Suprapubic skin (tissue), 4 donors: ENCODE results near the gene IRX5. TPM values are rescaled to one million over a fixed set of nuclear protein-coding genes. Genes with fewer than 3 reads are reported as not detected.

Experiments
- DNase-seq, 2 donors: peaks; one replicate each; pipeline ENCODE4 v3.0.0-alpha.2; 2019; ENCODE audit warnings: low spot score in 2 of 2
- H3K27ac ChIP-seq: fragments of 200-600 bp; sonication (generic); one replicate; pipeline ENCODE4 v1.5.1; 2019
- H3K27me3 ChIP-seq: fragments of 200-600 bp; sonication (generic); one replicate; pipeline ENCODE4 v1.5.1; 2019
- H3K36me3 ChIP-seq: fragments of 200-600 bp; sonication (generic); one replicate; pipeline ENCODE4 v1.5.1; 2019
- H3K4me1 ChIP-seq: fragments of 200-600 bp; sonication (generic); one replicate; pipeline ENCODE4 v1.5.1; 2019
- H3K4me3 ChIP-seq: fragments of 200-600 bp; sonication (generic); one replicate; pipeline ENCODE4 v1.5.1; 2019; ENCODE audit warnings: mild to moderate bottlenecking
- H3K9me3 ChIP-seq: fragments of 200-600 bp; sonication (generic); one replicate; pipeline ENCODE4 v1.5.1; 2019
- CTCF ChIP-seq, 2 donors: fragments of 200-600 bp in 1 of 2; fragments of 450-650 bp in 1 of 2; sonication (generic) in 1 of 2; IDR thresholded peaks; one replicate each; pipeline ENCODE4 v1.5.1; 2016 to 2019; ENCODE audit warnings: antibody characterized with exemption in 2 of 2, mild to moderate bottlenecking in 1 of 2, moderate library complexity in 1 of 2
- EP300 ChIP-seq: sonication (generic); formaldehyde crosslinking; IDR thresholded peaks from one replicate; pipeline ENCODE4 v1.6.1; 2017; ENCODE audit warnings: antibody characterized with exemption
- POLR2A ChIP-seq, 2 donors: fragments of 450-650 bp; IDR thresholded peaks; one replicate each; pipeline ENCODE4 v1.6.1; 2017; ENCODE audit warnings: antibody characterized with exemption in 2 of 2, mild to moderate bottlenecking in 2 of 2, moderate library complexity in 2 of 2
- POLR2AphosphoS5 ChIP-seq, 3 donors: sonication (generic); formaldehyde crosslinking; IDR thresholded peaks; one replicate each; pipeline ENCODE4 v1.6.1; 2017; ENCODE audit warnings: antibody characterized with exemption in 3 of 3
- WGBS: methylation state at CpG from one replicate; pipeline ENCODE4 v1.1.5; 2018; 5-methylcytosine and 5-hydroxymethylcytosine counted together
- total RNA-seq, 4 donors: library from RNA; depleted of rRNA; stranded (reverse); fragments of >200 nt; gene quantifications; one replicate each; pipeline ENCODE4 v1.1.0, GENCODE V29; 2016

The IRX5 gene
- total RNA-seq, 4 donors from 2014 or later = 41.3 to 64.8 (median 51.6) TPM

DNA sequence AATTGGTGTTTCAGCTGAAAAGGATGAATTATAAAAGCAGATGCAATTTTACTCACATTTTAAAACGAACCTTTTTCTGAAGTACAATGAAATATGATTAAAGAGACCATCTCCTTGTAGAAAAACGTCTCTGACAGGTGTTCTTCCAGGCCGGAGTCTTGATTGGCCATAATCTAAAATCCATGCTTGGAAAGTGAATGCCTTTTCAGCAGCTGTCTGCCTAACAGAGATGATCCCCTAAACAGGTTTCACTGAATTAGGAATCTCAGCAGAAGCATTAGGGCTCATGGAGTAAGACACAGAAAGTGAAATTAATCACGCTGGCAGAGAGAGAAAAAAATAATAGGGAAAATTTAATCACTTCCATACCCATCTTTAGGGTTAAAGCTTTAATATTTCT is 39.3 kb upstream of the IRX5 start:
- TF ChIP-seq CTCF (IDR thresholded peaks at IDR 0.05) (no peak), POLR2AphosphoS5 (IDR thresholded peaks at IDR 0.05) (no peak), POLR2A (IDR thresholded peaks at IDR 0.05) (no peak), EP300 (no peak)
- H3K27me3 ChIP-seq = no peaks in the 10 kb centered on the region
- DNase-seq = no peak
- whole genome bisulfite sequencing = 76% methylated on average over 4 of the region's 4 CpGs
- no peaks in the 10 kb centered on the region for H3K36me3 ChIP-seq
- H3K9me3 ChIP-seq = no peaks in the 10 kb centered on the region
- H3K4me3 ChIP-seq = no peak overlapping the region
- no peak overlapping the region for H3K27ac ChIP-seq
- no peaks in the 10 kb centered on the region for H3K4me1 ChIP-seq

- Histone ChIP-seq H3K4me3 (no peak overlapping the region), H3K27ac (no peak overlapping the region), H3K36me3 (no peaks in the 10 kb centered on the region), H3K9me3 (no peaks in the 10 kb centered on the region), H3K4me1 (no peaks in the 10 kb centered on the region), H3K27me3 (no peaks in the 10 kb centered on the region)
- DNase-seq = no peak
- TF ChIP-seq CTCF (IDR thresholded peaks at IDR 0.05) (no peak), POLR2A (IDR thresholded peaks at IDR 0.05) (no peak), EP300 (no peak), POLR2AphosphoS5 (IDR thresholded peaks at IDR 0.05) (no peak)
- WGBS = 93% methylated on average over 6 of the region's 6 CpGs
Measured at GRCh38 chr16:54892981-54893380, 37.7 kb upstream of the IRX5 start.

DNA sequence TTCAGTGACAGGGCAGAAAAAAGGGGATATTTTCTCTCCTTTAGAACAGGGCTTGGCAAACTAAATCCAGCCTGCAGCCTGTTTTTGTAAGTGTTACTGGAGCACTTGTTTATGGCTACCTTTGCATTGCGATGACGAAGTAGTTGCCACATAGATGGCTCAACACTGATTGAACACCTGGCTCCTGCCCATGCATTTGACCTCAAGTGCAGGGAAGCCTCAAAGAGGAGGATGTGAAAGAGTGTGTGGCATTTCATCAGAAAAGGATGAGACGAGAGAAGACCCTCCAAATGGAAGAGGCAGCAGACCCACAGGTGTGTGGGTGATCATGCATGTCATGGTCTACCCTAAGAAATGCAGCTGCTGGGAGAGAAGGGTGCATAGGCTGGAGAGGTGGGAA is 32.7 kb upstream of the IRX5 start:
- no peak overlapping the region for H3K27ac ChIP-seq
- no peaks in the 10 kb centered on the region for H3K36me3 ChIP-seq
- 83% methylated on average over 3 of the region's 3 CpGs for WGBS
- no peaks in the 10 kb centered on the region for H3K27me3 ChIP-seq
- H3K4me3 ChIP-seq = no peak overlapping the region
- peaks cover 2% of the 10 kb centered on the region for H3K9me3 ChIP-seq
- no peak for DNase-seq
- TF ChIP-seq EP300 (no peak), CTCF (IDR thresholded peaks at IDR 0.05) (no peak), POLR2A (IDR thresholded peaks at IDR 0.05) (no peak), POLR2AphosphoS5 (IDR thresholded peaks at IDR 0.05) (no peak)
- no peaks in the 10 kb centered on the region for H3K4me1 ChIP-seq

GRCh38 chr16:54901606-54902005 is 29.1 kb upstream of the IRX5 start:
- Histone ChIP-seq H3K27me3 (no peaks in the 10 kb centered on the region), H3K36me3 (no peaks in the 10 kb centered on the region), H3K9me3 (peaks cover 5% of the 10 kb centered on the region), H3K4me3 (no peak overlapping the region), H3K27ac (no peak overlapping the region), H3K4me1 (no peaks in the 10 kb centered on the region)
- no peak for DNase-seq
- no peak for TF ChIP-seq CTCF (IDR thresholded peaks at IDR 0.05)
- no peak for TF ChIP-seq EP300
- no peak for TF ChIP-seq POLR2AphosphoS5 (IDR thresholded peaks at IDR 0.05)
- TF ChIP-seq POLR2A (IDR thresholded peaks at IDR 0.05) = no peak
- WGBS = 95% methylated on average over 7 of the region's 7 CpGs

GRCh38 chr16:54903047-54903446 is 27.6 kb upstream of the IRX5 start:
- H3K9me3 ChIP-seq = peaks cover 5% of the 10 kb centered on the region
- TF ChIP-seq POLR2A (IDR thresholded peaks at IDR 0.05) (no peak), POLR2AphosphoS5 (IDR thresholded peaks at IDR 0.05) (no peak), CTCF (IDR thresholded peaks at IDR 0.05) (no peak), EP300 (no peak)
- 93% methylated on average over 2 of the region's 2 CpGs for WGBS
- no peaks in the 10 kb centered on the region for H3K36me3 ChIP-seq
- H3K27ac ChIP-seq = no peak overlapping the region
- H3K4me3 ChIP-seq = no peak overlapping the region
- no peaks in the 10 kb centered on the region for H3K4me1 ChIP-seq
- no peaks in the 10 kb centered on the region for H3K27me3 ChIP-seq
- no peak for DNase-seq
